Neural cell (in vitro differentiated cells): ENCODE measurements around the gene VAV2.

Source experiments
- CTCF ChIP-seq: fragments of 450-650 bp; IDR thresholded peaks from 2 replicates; pipeline ENCODE4 v1.5.1; 2014; ENCODE audit warnings: antibody characterized with exemption, mild to moderate bottlenecking, moderate library complexity; ENCODE audit not compliant: poor library complexity, severe bottlenecking
- EZH2 ChIP-seq: fragments of 200-600, 300-800 bp; shearing (Covaris generic), sonication (generic); IDR thresholded peaks from 2 replicates; pipeline ENCODE4 v1.6.1; 2014; ENCODE audit warnings: antibody characterized with exemption, low read length, borderline replicate concordance, mild to moderate bottlenecking; ENCODE audit not compliant: insufficient read depth, poor library complexity, severe bottlenecking
- MXI1 ChIP-seq: fragments of 450-650 bp; conservative IDR thresholded peaks from 2 replicates; pipeline ENCODE4 v1.6.1; 2014; ENCODE audit warnings: antibody characterized with exemption, mild to moderate bottlenecking; ENCODE audit not compliant: poor library complexity, severe bottlenecking
- POLR2AphosphoS5 ChIP-seq: IDR thresholded peaks from 2 replicates; pipeline ENCODE4 v1.6.1; 2012
- RAD21 ChIP-seq: fragments of 450-650 bp; conservative IDR thresholded peaks from 2 replicates; pipeline ENCODE4 v1.6.1; 2014; ENCODE audit warnings: antibody characterized with exemption, mild to moderate bottlenecking, moderate library complexity
- REST ChIP-seq: IDR thresholded peaks from 2 replicates; pipeline ENCODE4 v1.6.1; 2012; ENCODE audit warnings: borderline replicate concordance
- TAF1 ChIP-seq: IDR thresholded peaks from 2 replicates; pipeline ENCODE4 v1.6.1; 2012; ENCODE audit warnings: low read depth

- TF ChIP-seq CTCF (no peak), RAD21 (no peak), REST (no peak), TAF1 (no peak), EZH2 (no peak), POLR2AphosphoS5 (no peak), MXI1 (no peak)
These were observed 198.7 kb downstream of the VAV2 start for GRCh38 chr9:133793471-133793870.
